HCT116 (cell line): ENCODE measurements around the gene PACRG. TPM values are rescaled to one million over a fixed set of nuclear protein-coding genes. Genes with fewer than 3 reads are reported as not detected.

Source experiments
- ATAC-seq: fragments of 200-7000 bp; cut with Tn5 transposase; 2 replicates; pipeline ENCODE4 v1.9.1; 2020; ENCODE audit warnings: mild to moderate bottlenecking, moderate library complexity
- BruUV-seq: library from RNA; stranded (reverse); fragments of 400-500 nt; replicated peaks from 2 replicates; lab custom pipeline; 2021; lab: Mats Ljungman, UMichigan
- CTCF ChIA-PET: fragments of 300-600 bp; sonication (Branson Sonifier 250); formaldehyde crosslinking; loops from one replicate; lab custom pipeline; 2021; ENCODE audit warnings: antibody characterized with exemption; lab: Charles Lee
- POLR2A ChIA-PET: fragments of 300-600, 350-600 bp; sonication (Branson Sonifier 250); formaldehyde crosslinking; loops from one replicate; lab custom pipeline; 2021; ENCODE audit warnings: antibody characterized with exemption; lab: Charles Lee
- RAD21 ChIA-PET, 2 experiments: fragments of 300-600 bp; sonication (Branson Sonifier 250); formaldehyde crosslinking; loops; one replicate each; lab custom pipeline; 2023; ENCODE audit warnings: low total read pairs in 2 of 2; ENCODE audit not compliant: uncharacterized antibody in 2 of 2, unreplicated experiment in 2 of 2, low non-redundant PET in 1 of 2; lab: Charles Lee
- DNase-seq: peaks from one replicate; pipeline ENCODE4 v3.0.0-alpha.2; 2010; ENCODE audit warnings: low read depth, low spot score
- H2AFZ ChIP-seq: fragments of 200-600 bp; shearing (Covaris generic), sonication (generic); 2 replicates; pipeline ENCODE4 v1.6.1; 2017; ENCODE audit warnings: low read depth, mixed run types, mixed read lengths, antibody characterized with exemption, low read length; ENCODE audit not compliant: poor library complexity, severe bottlenecking
- H3K27ac ChIP-seq: 2 replicates; pipeline ENCODE4 v1.5.1; 2012; ENCODE audit warnings: low read depth, low read length
- H3K27me3 ChIP-seq: fragments of 200-600 bp; sonication (generic); 2 replicates; pipeline ENCODE4 v1.6.1; 2016; ENCODE audit warnings: mixed run types, low read length, mixed read lengths; ENCODE audit not compliant: insufficient read depth
- H3K36me3 ChIP-seq, 2 experiments: fragments of 200-500 bp in 1 of 2; fragments of 200-600 bp in 1 of 2; sonication (Bioruptor generic) in 1 of 2; sonication (generic) in 1 of 2; 2 replicates each; pipeline versions ENCODE4 v1.5.1 to v1.6.1; 2014 to 2016; ENCODE audit warnings: low read length in 2 of 2, inconsistent platforms in 1 of 2, mixed read lengths in 1 of 2, mixed run types in 1 of 2; ENCODE audit not compliant: insufficient read depth in 2 of 2, control insufficient read depth in 1 of 2
- H3K4me1 ChIP-seq, 2 experiments: fragments of 200-600 bp in 1 of 2; sonication (generic) in 1 of 2; 2 replicates each; pipeline versions ENCODE4 v1.5.1 to v1.6.1; 2012 to 2017; ENCODE audit warnings: low read length in 2 of 2, inconsistent platforms in 1 of 2, mild to moderate bottlenecking in 1 of 2, mixed read lengths in 1 of 2, mixed run types in 1 of 2, moderate library complexity in 1 of 2; ENCODE audit not compliant: insufficient read depth in 2 of 2, control insufficient read depth in 1 of 2
- H3K4me2 ChIP-seq: fragments of 200-600 bp; sonication (generic); 2 replicates; pipeline ENCODE4 v1.6.1; 2017; ENCODE audit warnings: mixed run types, low read length, mixed read lengths
- H3K4me3 ChIP-seq, 2 experiments: fragments of 200-600 bp in 1 of 2; sonication (generic) in 1 of 2; replicated peaks in 1 of 2; 2 replicates each; pipeline ENCODE4 v1.5.1; 2011 to 2016; ENCODE audit warnings: low read length in 2 of 2, control low read depth in 1 of 2, low read depth in 1 of 2, mild to moderate bottlenecking in 1 of 2, mixed read lengths in 1 of 2, mixed run types in 1 of 2
- H3K79me2 ChIP-seq: fragments of 200-600 bp; sonication (generic); 2 replicates; pipeline ENCODE4 v1.6.1; 2017; ENCODE audit warnings: mild to moderate bottlenecking, mixed run types, low read length, moderate library complexity, mixed read lengths; ENCODE audit not compliant: insufficient read depth
- H3K9ac ChIP-seq: fragments of 200-600 bp; sonication (generic); 2 replicates; pipeline ENCODE4 v1.6.1; 2016; ENCODE audit warnings: low read length, mixed read lengths
- H3K9me2 ChIP-seq: fragments of 200-600 bp; sonication (generic), shearing (Covaris generic); 2 replicates; pipeline ENCODE4 v1.6.1; 2017; ENCODE audit warnings: mixed run types, mild to moderate bottlenecking, moderate library complexity; ENCODE audit not compliant: insufficient read depth
- H3K9me3 ChIP-seq, 2 experiments: fragments of 200-500 bp in 1 of 2; fragments of 200-600 bp in 1 of 2; sonication (Bioruptor generic) in 1 of 2; sonication (generic) in 1 of 2; 2 replicates each; pipeline ENCODE4 v1.6.1; 2014 to 2017; ENCODE audit warnings: low read length in 2 of 2, mixed read lengths in 2 of 2, inconsistent platforms in 1 of 2, low read depth in 1 of 2, mild to moderate bottlenecking in 1 of 2, mixed run types in 1 of 2, moderate library complexity in 1 of 2; ENCODE audit not compliant: control insufficient read depth in 1 of 2, insufficient read depth in 1 of 2
- H4K20me1 ChIP-seq: fragments of 200-600 bp; sonication (generic), shearing (Covaris generic); 2 replicates; pipeline ENCODE4 v1.6.1; 2017; ENCODE audit warnings: mixed run types, mild to moderate bottlenecking, moderate library complexity; ENCODE audit not compliant: insufficient read depth
- CEBPB ChIP-seq: IDR thresholded peaks from 2 replicates; pipeline ENCODE4 v1.6.1; 2012; ENCODE audit warnings: low read depth
- CTCF ChIP-seq, 3 experiments: fragments of 200-600 bp in 1 of 3; sonication (generic) in 1 of 3; IDR thresholded peaks in 2 of 3; conservative IDR thresholded peaks in 1 of 3; 2 replicates each; pipeline ENCODE4 v1.5.1; 2012 to 2017; ENCODE audit warnings: low read depth in 2 of 3, low read length in 2 of 3, antibody characterized with exemption in 1 of 3, borderline replicate concordance in 1 of 3, control low read depth in 1 of 3, mild to moderate bottlenecking in 1 of 3, mixed read lengths in 1 of 3, mixed run types in 1 of 3, moderate library complexity in 1 of 3; ENCODE audit not compliant: insufficient read depth in 1 of 3
- EGR1 ChIP-seq: IDR thresholded peaks from 2 replicates; pipeline ENCODE4 v1.6.1; 2012; ENCODE audit warnings: low read depth
- EZH2 ChIP-seq: fragments of 200-600 bp; sonication (generic); IDR thresholded peaks from 2 replicates; pipeline ENCODE4 v1.6.1; 2017; ENCODE audit warnings: antibody characterized with exemption, mixed run types
- FOSL1 ChIP-seq: IDR thresholded peaks from 2 replicates; pipeline ENCODE4 v1.6.1; 2012; ENCODE audit warnings: low read depth
- JUND ChIP-seq: IDR thresholded peaks from 2 replicates; pipeline ENCODE4 v1.6.1; 2012
- POLR2A ChIP-seq: IDR thresholded peaks from 2 replicates; pipeline ENCODE4 v1.7.0; 2011; ENCODE audit warnings: borderline replicate concordance; ENCODE audit not compliant: insufficient read depth, insufficient read length; ENCODE audit errors: extremely low read depth
- RAD21 ChIP-seq: IDR thresholded peaks from 2 replicates; pipeline ENCODE4 v1.6.1; 2012; ENCODE audit warnings: low read depth, mild to moderate bottlenecking
- SIN3A ChIP-seq: IDR thresholded peaks from 2 replicates; pipeline ENCODE4 v1.6.1; 2012; ENCODE audit warnings: low read depth
- intact Hi-C: fragments of 100-400 bp; cut with micrococcal nuclease; formaldehyde crosslinking; loops from 2 replicates; pipeline ENCODE4 v1.10.0; 2022
- total RNA-seq: library from RNA; stranded (reverse); gene quantifications from one replicate; pipeline ENCODE4 v1.2.1, GENCODE V29; 2021; ENCODE audit not compliant: unreplicated experiment

PACRG gene
- total RNA-seq, 1 experiment from 2014 or later, result 0.71 TPM

- no peak for TF ChIP-seq JUND
- TF ChIP-seq SIN3A, result no peak
- no peak for TF ChIP-seq RAD21
- no peak for TF ChIP-seq CTCF (IDR thresholded peaks at IDR 0.05 in 2 of 3, conservative IDR thresholded peaks at IDR 0.05 in 1 of 3; ENCODE audit: borderline replicate concordance in 1 of 3, insufficient read depth in 1 of 3, low read depth in 2 of 3, low read length in 2 of 3)
- no peaks in the 10 kb centered on the region for H3K4me1 ChIP-seq
- no peak overlapping the region for H3K4me2 ChIP-seq
- H3K79me2 ChIP-seq, result no peaks in the 10 kb centered on the region
- RAD21 ChIA-PET, result no interaction called here
- no peaks in the 10 kb centered on the region for H3K9me2 ChIP-seq
- H3K27me3 ChIP-seq, result no peaks in the 10 kb centered on the region
- intact Hi-C loops, result no loop called here
- DNase-seq, result no peak
- CTCF ChIA-PET, result no interaction called here
- H3K9me3 ChIP-seq, result no peaks in the 10 kb centered on the region
- no peaks in the 10 kb centered on the region for H3K36me3 ChIP-seq
- no peak overlapping the region for H3K4me3 ChIP-seq
- no peak overlapping the region for H2AFZ ChIP-seq
- no TSS peak for BruUV-seq
- no peak overlapping the region for H3K9ac ChIP-seq
- H4K20me1 ChIP-seq, result no peaks in the 10 kb centered on the region
- H3K27ac ChIP-seq, result no peak overlapping the region
- POLR2A ChIA-PET, result no interaction called here
- no peak for ATAC-seq
Observed at GRCh38 chr6:163165155-163165910, 437.6 kb downstream of the PACRG start.

- H3K9ac ChIP-seq, result no peak overlapping the region
- BruUV-seq, result no TSS peak
- DNase-seq (no peak), ATAC-seq (no peak)
- no peaks in the 10 kb centered on the region for H3K79me2 ChIP-seq
- POLR2A ChIA-PET, result no interaction called here
- RAD21 ChIA-PET, result no interaction called here
- no peaks in the 10 kb centered on the region for H3K36me3 ChIP-seq
- no peaks in the 10 kb centered on the region for H4K20me1 ChIP-seq
- H2AFZ ChIP-seq, result no peak overlapping the region
- H3K4me2 ChIP-seq, result no peak overlapping the region
- no peak overlapping the region for H3K4me3 ChIP-seq
- CTCF ChIA-PET, result no interaction called here
- no peaks in the 10 kb centered on the region for H3K4me1 ChIP-seq
- H3K27me3 ChIP-seq, result no peaks in the 10 kb centered on the region
- 0 out of 4 replicates have a peak, but pooled peaks cover 0 to 3% of the 10 kb centered on the region in 2 experiments for H3K9me3 ChIP-seq
- intact Hi-C loops, result no loop called here
- no peak overlapping the region for H3K27ac ChIP-seq
- no peaks in the 10 kb centered on the region for H3K9me2 ChIP-seq
- TF ChIP-seq EGR1 (no peak), RAD21 (no peak), EZH2 (no peak), POLR2A (no peak), CEBPB (no peak), FOSL1 (no peak), CTCF (IDR thresholded peaks at IDR 0.05 in 2 of 3, conservative IDR thresholded peaks at IDR 0.05 in 1 of 3; ENCODE audit: borderline replicate concordance in 1 of 3, insufficient read depth in 1 of 3, low read depth in 2 of 3, low read length in 2 of 3) (no peak)
Observed at GRCh38 chr6:163165922-163166321, 438.1 kb downstream of the PACRG start.
